Measurements from ENCODE around the gene ZCCHC7.
"Not testable (repeated sequence)": the region's sequence is repeated elsewhere in the genome, so short reads cannot be mapped to it uniquely, and the experiment has no call there.

ZCCHC7 gene

DNA sequence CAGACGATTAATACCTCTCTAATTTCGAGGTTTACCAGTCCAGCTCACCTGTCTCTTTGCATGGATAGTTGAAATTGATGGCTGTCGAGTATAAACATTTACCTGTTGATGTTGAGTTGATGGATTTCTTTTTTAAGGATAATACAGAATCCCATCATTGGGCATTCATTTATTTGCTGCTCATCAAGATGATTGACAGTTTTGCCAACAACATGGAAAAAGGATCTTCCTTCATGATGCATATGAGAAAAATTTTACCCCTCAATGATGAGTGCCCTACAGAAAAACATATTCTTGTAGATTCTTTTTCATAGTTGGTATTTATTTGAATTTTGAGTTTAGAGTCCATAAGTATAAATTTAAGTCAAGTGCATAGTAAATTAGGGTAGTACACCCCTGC is 59.2 kb downstream of the ZCCHC7 start:
- DNase-seq, result no peak

- no peak for DNase-seq
These were observed 59.8 kb downstream of the ZCCHC7 start for GRCh38 chr9:37180138-37180537.

- DNase-seq, result no peak
These were observed 62.3 kb downstream of the ZCCHC7 start for GRCh38 chr9:37182718-37183117.

GRCh38 chr9:37184905-37185867 is 64.8 kb downstream of the ZCCHC7 start:
- no peak for DNase-seq

DNA sequence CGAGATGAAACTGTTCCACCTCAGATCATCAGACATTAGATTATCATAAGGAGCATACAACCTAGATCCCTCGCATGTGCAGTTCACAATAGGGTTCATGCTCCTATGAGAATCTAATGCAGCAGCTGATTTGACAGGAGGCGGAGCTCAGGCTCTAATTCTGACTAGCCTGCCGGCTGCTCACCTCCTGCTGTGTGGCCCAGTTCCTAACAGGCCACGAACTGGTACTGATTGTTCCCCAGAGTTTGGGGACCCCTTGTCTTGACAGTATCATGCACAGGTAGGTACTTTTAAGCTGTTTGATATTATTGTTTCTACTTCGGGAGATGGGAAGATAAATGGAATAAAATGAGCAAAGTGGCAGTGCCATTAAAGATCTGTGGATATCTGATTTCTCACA is 66.9 kb downstream of the ZCCHC7 start:
- DNase-seq, result no peak

DNA sequence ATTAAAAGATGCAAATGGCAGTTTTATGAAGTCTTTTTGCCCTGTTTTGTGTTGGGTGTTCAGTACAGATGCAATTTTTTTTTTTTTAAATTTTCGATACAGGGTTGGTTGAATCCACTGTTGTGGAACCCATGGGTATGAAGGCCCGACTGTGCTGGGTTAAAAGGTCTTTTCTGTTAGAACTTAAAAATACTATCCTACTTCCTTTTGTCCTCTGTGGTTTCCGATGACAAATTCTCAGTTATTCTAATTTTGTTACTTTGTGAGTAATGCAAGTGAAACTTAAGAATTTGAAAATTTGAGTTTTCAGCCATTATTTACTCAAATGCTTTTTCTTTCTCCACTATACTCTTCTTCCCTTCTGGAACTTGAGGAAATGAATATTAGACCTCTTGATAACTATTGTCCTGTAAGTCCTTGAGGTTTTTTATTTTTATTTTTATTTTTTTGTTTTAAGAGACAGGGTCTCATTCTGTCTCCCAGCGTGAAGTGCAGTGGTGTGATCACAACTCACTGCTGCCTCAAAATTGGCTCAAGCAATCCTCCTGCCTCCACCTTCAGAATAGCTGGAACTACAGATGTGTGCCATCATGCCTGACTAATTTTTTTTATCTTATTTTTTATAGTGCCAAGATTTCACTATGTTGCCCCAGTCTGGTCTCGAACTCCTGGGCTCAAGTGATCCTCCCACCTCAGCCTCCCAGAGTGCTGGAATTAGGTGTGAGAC is 67.5 kb downstream of the ZCCHC7 start:
- DNase-seq, result no peak

DNA sequence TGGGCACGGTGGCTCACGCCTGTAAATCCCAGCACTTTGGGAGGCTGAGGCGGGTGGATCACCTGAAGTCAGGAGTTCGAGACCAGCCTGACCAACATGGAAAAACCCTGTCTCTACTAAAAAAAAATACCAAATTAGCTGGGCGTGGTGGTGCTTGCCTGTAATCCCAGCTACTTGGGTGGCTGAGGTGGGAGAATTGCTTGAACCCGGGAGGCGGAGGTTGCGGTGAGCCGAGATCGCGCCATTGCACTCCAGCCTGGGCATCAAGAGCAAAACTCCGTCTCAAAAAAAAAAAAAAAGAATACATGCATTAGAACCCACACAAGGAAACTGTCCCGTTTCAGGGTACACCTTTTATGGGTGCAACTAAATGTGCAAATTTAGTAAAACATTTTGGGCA is 70.4 kb downstream of the ZCCHC7 start:
- DNase-seq, result not testable (repeated sequence)

GRCh38 chr9:37191403-37192089 is 71.2 kb downstream of the ZCCHC7 start:
- no peak for DNase-seq

DNA sequence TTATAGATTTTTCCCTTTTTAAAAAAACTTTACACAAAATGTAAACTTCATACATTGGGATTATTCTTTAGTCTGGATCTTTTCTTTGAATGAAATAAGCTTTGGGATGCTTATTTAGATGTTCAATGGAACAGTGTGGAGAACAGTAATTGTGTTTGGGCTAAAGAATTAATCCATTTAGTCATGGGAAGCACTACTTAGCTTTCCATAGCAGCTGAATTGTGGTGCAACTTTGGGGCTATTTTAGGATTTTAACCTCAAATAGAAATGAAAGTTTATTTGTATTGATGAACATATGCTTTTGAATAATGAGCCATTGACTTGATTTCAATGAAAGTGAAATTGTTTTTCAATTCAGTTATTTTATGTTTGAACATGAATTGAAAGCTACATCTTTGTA is 72.4 kb downstream of the ZCCHC7 start:
- DNase-seq, result no peak

- no peak for DNase-seq
These were observed 77.0 kb downstream of the ZCCHC7 start for GRCh38 chr9:37197158-37198038.

DNA sequence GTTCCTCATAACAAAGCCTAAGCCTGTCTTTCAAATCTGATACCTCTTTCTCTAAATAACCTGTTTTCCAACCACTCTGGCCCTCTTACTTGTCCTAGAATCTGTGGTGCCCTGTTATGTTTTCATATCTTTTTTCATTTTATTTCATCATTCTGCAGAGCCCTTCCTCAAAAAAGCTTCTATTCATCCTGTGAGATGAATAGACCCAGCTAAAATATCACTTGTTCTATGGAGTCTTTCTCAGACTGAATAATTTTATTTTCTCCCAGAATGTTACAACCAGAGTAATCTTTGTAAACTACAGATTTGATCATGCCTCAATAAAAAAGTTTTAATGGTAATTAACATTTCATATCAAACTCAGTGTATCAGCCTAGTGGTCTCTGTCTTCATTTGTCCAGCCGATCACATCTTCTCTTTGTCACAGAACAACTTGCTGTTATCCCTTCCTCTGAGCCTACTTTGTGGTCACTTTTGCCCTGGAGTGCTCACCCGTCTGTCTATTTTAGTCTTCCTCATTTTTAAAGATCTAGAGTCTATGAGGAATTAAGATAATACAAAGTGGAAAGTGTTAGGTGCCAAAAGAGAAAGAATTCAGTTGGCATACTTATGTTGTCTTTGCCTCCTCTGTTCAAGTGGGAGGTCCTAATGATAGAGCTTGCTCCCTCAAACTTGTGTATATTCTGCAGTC is 77.8 kb downstream of the ZCCHC7 start:
- no peak for DNase-seq

DNA sequence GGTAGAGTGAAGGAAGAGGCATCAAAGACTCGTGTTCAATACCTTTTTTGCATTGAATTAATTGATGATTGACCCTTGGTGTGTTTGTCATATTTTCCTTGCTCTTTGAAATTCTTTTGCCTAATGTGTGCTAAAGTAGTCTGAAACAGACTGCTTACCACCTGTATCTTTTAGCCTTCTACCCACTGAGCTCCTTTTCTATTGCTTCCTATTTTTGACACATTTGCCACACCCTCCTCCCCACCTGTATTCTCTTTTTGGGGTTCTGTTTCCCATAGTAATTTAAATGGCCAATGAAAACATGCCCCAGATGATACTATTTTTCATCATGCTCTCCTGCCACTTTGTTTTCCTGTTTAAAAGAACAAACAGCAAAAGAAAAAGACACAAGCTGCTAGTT is 78.5 kb downstream of the ZCCHC7 start:
- DNase-seq, result no peak

DNA sequence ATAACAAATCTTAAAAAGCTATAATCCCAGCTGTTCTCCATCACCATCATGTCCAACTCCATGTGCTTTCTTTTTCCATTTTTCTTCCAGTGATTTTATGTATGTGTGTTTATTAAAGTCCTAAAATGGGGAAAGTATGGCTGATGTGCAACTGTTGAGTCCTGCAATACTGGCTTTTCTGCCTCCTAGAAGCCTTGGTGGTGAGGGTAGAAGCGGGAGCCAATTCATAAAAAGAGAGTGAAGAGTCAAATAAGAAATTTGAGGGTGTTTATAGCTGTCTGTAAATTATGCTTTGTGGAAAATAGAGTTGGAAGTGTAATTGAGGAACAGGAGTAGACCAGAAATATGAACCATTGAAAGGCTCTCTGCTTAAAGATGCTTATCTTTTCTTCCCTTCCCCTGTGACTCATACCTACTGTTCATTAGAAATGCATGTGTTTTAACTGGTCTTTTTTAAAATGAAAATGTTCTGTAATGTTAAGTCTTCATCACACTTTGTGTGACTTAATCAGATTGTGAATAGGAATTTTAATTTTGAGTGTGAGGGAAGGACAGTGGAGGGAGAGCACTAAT is 80.1 kb downstream of the ZCCHC7 start:
- no peak for DNase-seq

DNA sequence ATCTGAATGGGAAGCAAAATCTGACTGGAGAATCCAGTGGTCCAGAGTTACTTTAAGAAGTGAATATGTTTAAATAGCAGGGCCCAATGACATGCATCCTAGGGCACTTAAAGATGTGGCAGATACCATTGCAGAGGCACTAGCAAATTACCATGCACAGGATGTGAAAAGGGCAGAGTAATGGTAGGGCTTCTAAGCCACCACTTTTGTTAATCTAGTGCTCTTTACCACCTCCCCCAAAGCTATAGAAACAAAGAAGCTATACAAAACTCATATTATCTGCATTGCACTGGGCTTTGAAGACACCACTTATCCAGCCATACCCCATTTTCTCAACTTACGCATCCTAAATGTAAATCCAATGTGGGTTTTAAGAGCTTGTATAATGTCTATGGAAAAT is 81.2 kb downstream of the ZCCHC7 start:
- DNase-seq, result no peak

DNA sequence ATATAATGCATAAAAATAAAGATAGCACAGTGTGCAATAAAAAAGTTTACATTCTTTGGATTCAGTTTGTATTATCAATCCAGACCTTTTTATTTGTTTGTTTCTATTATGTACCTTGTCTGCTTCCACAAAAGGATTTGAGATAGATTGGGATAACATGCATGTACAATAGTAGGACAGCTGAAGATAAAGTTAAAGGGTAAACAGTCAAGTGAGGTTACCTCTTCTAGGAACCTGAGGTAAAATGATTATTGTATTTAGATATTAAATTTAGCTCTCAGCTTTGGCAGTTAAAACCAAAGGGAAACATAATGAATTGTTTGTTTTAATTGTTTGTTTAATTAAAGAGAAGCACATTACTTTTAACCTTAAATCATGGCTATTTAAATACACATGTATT is 81.7 kb downstream of the ZCCHC7 start:
- no peak for DNase-seq

GRCh38 chr9:37203456-37203855 is 83.1 kb downstream of the ZCCHC7 start:
- not testable (repeated sequence) for DNase-seq

DNA sequence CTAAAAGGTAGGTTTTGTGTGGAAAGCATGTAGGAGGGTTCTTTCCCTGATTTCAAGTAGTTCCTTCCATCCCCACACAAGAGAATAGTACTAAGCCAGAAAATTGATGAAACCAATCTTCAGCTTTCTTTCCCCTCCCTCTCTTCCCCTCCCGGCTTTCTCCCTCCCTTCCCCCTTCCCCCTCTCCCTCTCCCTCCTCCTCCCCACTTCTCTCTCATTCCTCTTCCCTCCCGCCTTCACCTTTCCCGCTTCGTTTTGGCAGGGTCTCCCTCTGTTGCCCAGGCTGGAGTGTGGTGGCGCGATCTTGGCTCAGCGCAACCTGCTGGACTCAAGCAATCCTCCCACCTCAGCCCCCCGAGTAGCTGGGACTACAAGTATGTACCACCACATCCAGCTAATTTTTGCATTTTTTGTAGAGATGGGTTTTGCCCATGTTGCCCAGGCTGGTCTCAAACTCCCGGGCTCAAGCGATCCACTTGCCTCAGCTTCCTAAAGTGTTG is 85.8 kb downstream of the ZCCHC7 start:
- no peak for DNase-seq

GRCh38 chr9:37209431-37210386 is 89.3 kb downstream of the ZCCHC7 start:
- DNase-seq, result no peak

DNA sequence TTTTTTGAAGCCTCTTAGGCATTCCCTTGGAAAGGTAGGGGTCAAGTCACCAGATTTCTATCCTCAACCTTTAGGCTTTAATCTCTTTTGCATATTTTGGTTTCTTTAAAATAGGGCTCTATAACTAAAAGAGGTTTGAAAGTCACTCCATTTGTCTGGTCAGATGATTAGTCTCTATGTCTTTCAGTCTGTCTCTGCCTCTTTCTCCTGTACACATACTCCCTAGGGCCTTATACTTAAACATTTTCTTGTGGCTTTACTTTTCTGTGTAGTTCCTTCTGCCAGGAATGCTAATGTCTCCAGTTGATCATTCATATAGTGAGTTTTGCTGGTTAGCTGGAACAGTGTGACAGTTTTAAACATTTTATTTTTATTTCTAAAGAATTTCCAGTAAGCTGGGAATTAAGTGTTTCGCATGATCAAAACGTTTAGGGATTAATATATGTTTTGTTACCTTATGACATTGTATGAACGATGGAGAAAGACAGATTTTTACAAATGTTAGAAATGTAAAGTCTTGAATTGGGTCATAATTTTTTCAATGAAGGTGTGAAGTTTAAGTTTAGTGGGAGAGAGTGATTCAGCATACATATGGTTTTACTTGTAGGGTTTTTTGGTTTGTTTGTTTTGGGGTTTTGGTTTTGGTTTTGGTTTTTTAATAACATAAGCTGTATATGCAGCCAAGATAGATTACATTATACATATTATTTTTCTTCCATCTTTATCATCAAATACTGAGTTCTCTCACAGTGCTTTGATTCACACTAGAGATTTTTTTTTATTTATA is 90.6 kb downstream of the ZCCHC7 start:
- DNase-seq, result no peak
